ELR (cell line): ENCODE data around the gene C2orf72.
A peak's percentile ranks its signal among the peaks of the same experiment; 100 is the strongest.
"Not testable (repeated sequence)": the region's sequence is repeated elsewhere in the genome, so short reads cannot be mapped to it uniquely, and the experiment has no call there.

ENCODE experiments used
- DNase-seq: peaks from one replicate; pipeline ENCODE4 v3.0.0-alpha.2; 2015; ENCODE audit warnings: low read depth

C2orf72 gene

DNA sequence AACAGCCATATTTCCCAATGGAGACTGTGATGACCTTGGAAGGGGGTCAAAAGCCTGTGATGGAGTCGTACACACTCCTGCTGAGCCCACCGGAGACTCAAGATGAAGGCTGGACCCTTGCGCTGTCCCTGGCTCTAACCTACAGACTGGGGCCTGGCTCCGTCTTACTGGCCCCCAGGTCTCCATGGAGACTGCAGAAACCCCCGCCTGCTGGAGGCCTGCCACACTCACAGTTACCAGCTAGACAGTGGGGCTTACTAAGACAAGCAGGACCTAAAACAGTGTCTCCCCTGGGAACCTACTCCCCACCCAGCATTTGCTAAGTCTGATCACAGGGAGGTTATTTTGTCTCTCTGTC is 9.6 kb downstream of the C2orf72 start:
- DNase-seq, result no peak

DNA sequence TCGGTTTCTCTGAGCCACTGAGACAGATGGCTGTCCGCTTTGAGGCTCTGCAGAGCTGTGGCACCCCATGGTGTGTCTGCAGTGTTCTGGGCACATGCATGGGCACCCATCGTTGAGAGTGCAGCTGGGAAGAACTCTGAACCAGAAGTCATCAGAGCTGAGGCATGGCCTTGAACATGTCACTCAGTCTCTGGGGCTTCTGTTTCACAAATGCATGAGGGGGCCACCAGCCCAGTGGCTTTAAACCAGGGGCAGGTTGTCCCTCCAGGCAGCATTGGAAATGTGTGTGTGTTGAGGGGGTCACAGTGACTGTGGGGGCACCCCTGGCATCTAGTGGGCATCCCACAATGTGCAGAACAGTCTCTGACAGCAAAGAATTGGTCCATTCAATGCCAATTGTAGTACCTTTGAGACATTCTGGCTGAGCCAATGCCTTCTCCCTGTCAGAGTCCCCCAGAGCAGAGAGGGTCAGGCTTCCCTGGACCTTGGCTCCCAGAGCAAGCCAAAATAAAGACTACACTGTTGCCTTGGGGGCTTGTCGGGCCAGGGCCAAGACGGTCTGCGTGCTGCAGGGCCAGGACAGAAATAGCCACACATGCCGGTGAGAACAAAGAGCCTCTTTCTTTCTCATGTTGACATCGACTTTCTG is 10.1 kb downstream of the C2orf72 start:
- no peak for DNase-seq

DNA sequence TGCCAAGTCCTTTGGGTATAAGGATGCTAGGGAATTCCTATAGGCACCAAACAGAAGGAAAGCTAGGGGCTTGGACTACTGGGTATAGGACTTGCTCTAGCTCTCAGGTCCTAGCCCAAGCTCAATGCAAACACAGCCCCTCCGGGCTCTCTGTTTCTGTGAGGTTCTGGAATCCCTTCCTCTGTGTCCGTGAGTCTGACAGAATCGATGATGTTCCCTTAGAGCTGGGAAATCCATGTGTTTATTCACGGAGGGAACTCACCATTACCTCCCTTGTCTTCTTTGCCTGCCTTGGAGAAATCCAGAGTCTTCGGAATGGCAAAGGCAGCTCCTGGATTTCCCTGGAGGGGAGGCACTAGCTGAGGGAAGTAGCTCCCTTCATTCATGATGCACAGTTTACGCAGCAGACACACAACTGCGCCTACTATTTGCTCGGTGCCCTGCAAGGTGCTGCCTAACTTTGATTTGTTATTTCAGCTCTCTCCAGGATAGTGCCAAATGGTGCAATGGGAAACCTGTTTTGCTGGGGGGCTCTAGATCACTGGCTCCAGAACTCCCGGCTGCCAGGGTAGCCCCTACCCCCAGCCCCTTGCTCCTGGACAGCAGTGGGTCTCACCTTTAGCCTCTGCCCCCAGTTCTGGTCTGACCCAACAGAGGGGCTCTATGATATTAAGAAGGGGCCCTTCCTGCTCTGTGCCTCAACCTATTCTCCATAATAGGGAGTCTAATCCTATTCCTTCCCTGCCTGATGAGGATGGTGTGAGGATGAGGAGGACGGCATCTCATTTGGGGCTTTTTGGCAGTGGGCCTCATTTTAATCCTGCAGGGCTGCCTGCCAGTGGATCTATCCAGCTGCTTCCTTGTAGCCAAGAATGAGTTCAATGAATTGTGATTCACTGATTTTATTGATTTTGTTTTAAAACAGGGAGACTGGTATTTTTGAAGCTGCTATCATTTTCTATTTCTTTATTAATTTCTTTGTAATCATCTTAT is 10.9 kb downstream of the C2orf72 start:
- DNase-seq, result no peak

DNA sequence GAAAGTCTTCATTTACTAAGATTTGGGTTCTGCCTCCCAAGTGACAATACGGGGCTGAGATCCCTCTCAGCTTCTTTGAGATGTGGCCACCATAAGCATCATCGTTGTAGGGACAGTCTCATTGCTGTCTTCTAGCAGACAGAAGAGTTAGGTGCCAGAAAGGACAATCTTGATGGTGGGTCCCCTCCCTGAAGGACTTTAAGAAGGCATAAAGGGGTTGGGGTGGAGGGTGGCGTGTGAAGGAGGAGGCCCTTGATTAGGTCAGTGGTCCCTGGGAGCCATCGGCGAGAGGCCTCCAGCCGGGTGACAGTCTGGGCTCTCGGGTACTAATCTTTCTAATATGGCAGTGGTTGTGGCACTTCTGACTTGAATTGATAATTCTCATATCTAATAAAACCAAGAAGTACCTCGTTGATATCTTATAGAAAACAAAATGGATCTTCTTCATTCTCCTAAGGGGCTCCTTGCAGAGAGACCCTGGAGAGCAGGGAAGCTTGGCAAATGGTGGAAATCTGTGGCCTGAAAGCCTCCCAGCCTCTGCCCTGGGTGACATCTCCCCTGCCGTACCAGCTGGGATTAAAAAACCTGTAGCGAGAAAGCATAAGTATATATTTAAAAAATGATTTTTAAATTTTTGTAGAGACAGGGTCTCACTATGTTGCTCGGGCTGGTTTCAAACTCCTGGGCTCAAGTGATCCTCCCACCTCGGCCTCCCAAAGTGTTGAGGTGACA is 12.1 kb downstream of the C2orf72 start:
- no peak for DNase-seq

DNA sequence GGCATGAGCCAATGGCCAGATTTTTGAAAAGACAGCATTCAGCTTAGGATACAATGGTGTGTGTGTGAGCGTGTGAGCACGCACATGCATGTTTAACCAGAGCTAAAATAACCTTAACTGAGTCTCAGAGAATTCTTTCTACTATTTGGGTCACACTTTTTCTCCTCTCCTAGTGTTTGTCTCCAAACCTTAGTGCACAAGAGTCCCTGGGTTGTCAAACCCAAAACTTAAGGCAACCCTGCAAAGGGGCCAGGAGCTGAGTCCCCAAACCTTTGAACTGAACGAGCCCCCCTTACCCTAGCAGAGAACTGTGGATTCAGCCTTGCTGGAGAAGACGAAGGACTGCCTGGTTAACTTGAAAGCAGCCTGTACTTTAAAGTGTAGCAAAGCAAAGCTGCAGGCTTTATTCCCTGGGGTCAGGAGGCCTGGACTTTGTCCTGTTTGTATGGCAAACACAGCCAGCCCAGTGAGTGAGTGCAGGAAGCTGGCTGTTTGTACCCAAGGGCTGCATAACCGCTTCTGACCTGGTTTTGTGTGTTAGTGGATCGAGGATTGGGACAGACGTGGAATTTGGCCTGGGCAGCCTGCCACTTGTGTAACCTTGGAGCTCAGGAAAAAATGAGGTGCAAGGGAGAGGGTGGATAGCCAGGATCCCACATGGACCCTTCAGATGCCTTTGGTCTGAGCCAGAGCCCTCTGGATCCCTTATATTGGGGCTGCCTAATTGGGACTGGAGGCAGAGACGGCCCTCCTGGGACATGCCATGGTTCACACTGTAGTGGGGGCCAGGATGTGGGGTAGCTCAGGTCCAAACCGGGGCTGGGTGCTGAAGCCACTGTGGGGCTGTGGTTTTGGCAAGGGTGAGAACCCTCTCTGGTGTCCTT is 12.9 kb downstream of the C2orf72 start:
- no peak for DNase-seq

DNA sequence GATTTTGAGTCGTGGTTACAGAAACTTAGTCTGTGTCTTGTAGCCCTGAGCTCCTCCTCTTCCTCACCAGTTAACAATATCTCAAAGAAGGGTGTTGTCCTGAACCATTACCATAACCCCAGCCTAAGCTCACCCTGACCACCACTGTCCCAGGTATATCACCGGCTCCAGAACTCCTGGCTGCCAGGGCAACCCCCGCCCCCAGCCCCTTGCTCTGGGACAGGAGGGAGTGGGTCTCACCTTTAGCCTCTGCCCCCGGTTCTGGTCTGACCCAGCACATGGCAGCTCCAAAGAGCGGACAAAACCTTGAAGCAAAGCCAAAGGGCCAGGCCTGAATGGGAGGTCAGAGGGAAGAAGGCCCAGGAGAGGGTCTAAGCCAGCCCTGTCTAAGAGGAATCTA is 13.8 kb downstream of the C2orf72 start:
- DNase-seq, result no peak

DNA sequence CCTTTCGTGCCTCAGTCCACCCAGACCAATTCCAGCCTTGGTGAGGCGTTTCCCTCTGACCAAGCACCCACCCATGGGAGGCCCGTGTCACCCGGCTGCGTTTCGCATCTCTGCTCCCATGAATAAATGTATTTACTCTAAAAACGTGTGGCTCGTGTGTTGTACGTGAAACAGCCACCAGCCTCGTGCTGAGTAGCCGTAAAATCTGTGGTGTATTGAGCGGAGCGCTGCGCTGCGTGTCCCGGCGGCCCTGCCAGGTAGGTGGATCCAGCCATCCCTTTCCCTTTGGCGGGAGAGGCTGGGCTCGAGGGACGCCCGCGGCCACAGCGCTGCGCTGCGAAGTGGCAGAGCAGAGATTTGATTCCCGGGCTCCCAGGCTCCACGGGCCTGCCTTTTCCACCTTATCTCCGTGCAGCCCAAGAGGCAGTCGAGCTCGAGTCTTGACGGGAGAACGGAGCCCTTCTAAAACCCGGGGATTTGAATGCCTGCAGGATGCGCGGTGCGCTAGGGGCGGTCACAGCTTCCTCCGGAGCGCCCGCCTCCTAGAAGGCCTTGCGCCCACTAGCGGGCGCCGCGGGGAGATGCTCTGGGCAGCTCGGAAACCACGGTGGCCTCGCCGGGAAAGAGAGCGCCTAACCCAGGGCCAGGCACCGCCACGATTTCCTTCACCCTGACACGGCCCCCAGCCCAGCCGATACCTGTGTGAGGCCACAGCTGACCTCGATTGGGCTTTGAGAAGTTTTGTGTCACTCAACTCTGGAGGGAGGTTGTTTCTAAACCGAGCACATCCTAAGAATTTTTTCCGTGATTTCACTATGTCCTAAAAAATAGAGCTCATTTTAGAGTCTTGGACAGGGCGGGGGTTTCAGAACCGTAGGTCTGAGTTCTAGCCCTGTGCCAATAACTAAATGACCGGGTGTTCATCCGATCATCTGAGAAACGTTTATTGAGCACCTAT is 15.4 kb downstream of the C2orf72 start:
- DNase-seq, result peak; percentile 90

DNA sequence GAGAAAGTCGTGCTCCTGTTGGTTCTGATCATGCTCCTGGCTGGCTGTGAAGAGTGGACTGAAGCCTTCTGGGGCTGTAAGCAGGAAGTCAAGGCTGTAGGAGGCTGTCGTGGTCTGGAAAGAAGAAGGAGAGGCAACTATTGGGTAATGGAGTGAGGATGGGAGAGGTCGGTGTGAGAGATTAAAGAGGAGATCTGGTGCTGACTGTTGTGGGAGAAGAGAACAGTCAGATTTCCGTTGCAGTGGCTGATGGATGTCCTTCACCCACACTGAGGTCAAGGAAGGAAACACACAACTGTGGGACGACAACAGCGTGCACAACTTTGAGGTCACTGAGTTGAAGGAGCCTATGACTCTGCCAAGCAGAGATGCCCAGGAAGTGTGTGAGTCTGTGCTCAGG is 16.5 kb downstream of the C2orf72 start:
- DNase-seq, result no peak

DNA sequence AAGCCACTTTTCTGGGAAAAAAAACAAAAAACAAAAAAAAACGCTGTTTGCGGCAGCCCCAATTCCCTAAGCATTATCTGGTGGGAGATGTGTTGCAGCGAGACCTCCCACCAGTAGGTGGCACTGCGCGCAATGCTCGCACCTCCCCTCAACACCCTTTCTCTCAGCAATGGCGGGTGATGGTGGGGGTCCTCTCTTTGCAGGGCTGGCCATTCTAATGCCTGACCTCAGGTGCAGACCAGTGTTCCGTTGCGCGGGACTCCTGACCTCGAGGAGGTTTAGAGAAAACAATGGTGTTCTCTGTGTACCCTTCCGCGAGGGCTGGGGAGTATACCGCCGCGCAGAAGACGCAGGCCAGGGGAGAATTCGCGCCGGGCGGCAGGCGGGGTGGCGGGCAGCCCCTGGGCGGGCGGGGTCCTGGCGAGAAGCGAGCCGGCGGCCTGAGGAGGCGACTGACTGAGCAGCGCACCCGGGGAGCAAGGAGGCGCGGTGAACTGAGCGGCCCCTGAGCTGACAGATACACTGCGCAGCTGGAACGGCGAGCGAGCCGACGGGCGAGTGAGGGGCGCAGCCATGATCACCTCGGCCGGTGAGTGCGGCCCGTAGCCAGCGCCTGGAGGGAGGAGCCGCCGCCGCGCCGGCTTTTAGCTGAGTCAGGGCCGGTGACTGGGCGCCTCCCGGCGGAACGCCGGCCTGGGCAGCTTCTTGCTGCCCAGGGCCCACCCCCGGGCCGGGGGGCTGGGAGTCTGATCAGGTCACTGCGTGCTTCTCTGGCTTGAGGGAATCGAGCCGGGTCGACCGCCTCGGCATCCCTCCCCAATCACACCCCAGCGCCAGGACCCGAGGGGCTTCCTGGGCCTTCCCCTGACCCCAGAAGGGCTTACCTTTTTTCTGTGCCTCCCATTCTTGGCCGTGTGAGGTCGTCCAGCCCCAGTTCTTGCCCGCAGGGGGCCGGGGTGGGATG is 19.4 kb downstream of the C2orf72 start, which contains the start of gene PSMD1:
PSMD1 (plus strand) TSS at position 415 of the 964 bp plus-strand sequence; CDS start at position 574, 159 bp downstream.
- DNase-seq, result peak; percentile 92

DNA sequence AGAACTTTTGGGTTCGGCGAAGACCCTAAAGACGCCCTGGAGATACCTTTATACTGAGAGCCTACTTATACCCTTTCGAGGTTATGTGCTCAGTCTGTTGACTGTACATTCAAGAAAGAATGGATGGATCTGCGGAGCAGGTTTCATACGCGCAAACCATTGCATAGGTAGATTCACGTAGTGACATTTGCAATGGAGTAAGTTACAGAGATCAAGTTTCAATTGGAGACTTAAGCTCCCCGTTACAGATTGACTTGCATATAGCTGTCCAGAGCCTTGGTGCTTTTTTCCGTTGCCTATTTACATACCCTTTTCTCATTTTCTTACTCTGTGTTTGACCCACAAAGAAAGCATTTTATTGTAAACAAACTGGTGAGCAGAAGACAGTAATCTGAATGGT is 20.3 kb downstream of the C2orf72 start:
- DNase-seq, result peak; percentile 40

DNA sequence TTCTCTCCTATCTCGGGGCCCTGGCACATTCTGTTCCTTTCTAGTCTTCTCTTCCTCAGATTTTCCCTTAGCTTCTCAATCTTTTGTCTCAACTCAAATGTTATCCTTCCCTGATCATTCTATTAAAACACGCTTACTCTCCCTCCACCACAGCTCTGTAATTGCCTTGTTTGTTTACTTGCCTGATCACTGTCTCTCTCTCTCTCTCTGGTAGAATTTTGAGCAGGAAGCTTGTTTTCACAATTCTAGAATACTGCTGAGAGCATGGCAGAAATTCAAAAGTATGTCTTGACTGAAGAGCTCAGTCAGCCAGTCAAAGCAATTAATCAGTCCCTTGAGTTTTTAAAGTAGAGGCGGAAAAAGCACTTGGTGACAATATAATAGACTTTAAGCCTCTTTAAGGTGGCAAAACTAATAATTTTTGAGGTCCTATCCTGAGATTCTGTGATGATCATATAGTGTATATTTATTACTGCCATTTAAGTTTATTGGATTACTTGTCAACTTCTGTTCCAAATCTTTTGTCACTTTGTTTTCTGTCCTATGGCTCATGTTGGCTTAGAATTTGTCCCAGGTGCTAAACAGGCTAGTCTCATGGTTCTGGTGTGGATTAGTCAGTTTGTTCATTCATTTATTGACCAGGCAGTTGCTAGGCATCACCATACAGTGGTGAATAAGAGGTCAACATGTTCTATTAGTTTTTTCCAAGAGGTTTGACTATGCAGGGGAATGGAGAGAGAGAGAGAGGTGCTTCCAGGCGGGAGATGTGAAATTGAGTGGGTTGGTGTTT is 21.6 kb downstream of the C2orf72 start:
- DNase-seq, result peak; percentile 40

DNA sequence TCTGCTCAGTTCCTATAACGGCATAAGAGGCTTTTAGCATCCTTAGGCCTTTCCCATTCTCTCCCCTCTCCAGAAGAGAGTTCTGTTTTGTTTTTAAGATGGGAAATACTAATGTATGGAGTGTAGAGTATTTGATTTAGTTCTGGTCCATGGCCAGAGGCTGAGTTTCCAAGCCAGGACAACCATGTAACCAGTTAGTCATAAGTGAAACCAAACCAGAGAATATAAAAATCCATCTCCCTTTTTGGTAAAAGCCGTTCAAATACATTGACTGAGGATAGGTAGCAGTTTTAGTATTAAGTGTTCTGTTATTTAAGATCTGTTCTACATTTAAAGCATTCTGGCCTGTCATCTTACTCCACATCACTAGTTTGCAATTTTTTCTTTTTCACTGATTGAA is 22.4 kb downstream of the C2orf72 start:
- no peak for DNase-seq

DNA sequence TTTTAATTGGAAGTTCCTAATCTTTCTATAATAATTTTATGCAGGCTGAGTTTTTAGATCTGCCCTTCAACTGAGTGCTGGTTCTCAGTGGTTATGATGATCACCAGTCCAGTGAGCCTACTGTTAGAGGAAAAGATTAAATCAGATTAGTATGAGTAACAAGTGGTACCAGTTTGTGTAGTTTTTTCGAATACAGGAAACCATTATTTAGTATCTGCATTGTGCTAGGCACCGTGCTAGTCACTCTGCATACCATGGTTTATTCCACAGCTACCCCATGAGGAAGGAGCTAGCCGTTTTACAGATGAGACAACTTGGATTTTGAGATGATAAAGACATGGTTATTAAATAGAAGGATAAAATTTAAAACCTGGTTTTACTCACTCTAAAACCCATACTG is 25.5 kb downstream of the C2orf72 start:
- no peak for DNase-seq

DNA sequence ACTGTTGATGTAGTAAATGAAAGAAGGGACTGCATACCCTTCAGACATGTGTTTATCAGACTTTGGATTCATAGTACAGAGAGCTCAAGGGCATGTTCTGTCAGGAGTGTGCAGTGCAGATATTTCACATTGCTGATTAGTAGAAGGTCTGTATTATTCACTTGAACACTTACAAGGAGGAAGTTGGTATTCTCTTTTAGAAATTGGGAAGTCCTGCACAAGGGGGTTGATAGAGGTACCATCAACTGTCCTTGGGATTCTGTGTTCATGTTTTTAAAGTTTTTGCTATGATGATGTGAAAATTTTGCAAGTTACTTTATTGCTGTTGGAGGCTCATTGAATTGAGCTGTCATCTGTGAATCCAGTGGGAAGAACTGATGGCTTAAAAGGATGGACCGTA is 26.0 kb downstream of the C2orf72 start:
- no peak for DNase-seq

DNA sequence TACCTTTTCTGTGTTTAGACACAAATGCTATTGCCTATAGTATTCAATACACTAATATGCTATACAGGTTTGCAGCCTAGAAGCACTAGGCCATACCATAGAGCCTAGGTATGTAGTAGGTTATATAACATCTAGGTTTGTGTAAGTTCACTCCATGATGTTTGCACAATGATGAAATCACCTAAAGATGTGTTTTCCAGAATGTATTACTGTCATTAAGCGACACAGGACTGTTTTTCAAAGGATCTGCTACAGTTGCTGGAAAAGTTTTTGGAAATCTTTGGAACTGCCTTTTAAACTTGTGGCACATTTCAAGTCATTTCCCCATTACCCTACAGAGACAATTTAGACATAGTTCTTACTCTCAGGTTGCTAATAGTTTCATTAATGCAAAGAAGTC is 28.6 kb downstream of the C2orf72 start:
- DNase-seq, result no peak

DNA sequence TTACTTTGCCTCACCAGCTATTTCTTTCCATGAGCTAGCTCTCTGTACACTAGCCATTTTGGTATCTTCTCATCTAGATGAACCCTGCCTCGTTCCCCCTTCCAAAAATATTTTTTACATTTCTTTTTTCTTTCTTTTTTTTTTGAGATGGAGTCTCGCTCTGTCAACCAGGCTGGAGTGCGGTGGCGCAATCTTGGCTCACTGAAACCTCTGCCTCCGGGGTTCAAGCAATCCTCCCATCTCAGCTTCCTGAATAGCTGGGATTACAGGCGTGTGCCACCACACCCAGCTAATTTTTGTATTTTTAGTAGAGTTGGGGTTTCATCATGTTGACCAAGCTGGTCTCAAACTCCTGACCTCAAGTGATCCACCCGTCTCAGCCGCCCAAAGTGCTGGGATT is 30.2 kb downstream of the C2orf72 start:
- DNase-seq, result not testable (repeated sequence)

DNA sequence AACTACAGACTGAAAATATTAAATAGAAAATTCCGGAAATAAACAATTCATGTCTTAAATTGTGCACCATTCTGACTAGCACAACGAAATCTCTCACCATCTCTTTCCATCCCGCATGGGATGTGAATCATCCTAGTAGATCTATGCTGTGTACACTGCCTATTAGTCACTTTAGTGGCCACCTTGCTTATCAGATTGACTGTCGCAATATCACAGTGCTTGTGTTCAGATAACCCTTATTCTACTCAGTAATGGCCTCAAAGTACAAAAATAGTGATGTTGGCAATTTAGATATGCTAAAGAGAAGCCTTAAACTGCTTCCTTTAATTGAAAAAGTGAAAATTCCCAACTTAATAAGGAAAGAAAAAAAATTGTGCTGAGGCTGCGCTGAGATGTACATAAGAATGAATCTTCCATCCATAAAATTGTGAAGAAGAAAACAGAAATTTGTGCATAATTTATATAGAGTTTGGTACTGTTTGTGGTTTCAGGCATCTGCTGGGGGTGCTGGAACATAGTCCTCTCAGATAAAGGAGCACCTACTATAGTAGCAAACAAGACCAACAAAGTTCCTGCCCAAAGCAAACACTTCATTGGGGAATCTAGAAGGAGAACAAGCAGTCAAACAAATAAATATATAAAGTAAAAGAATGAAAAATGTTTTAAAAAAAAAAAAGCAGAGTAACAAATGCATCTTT is 31.4 kb downstream of the C2orf72 start:
- peak; percentile 89 for DNase-seq
